Gastrocnemius medialis (tissue), 4 donors: ENCODE results near the gene NSUN5. TPM values are rescaled to one million over a fixed set of nuclear protein-coding genes. Genes with fewer than 3 reads are reported as not detected.
A peak's percentile ranks its signal among the peaks of the same experiment; 100 is the strongest.
"Not testable (repeated sequence)": the region's sequence is repeated elsewhere in the genome, so short reads cannot be mapped to it uniquely, and the experiment has no call there.

Experiments used
- ATAC-seq, 2 donors: fragments of 150-250 bp; one replicate each; pipeline ENCODE4 v1.9.1; 2016
- DNase-seq, 2 donors: peaks; one replicate each; pipeline ENCODE4 v3.0.0-alpha.2; 2019
- H3K27ac ChIP-seq, 4 donors: fragments of 200-600 bp; sonication (generic); 1 replicate in 1 of 4; 2 replicates in 3 of 4; pipeline ENCODE4 v1.5.1; 2016 to 2018; ENCODE audit warnings: mild to moderate bottlenecking in 2 of 4, moderate library complexity in 1 of 4
- H3K27me3 ChIP-seq, 3 donors: fragments of 200-600 bp; sonication (generic) in 2 of 3; 1 replicate in 1 of 3; 2 replicates in 2 of 3; pipeline versions ENCODE4 v1.5.1 to v1.6.0; 2016 to 2019; ENCODE audit warnings: mild to moderate bottlenecking in 1 of 3, moderate library complexity in 1 of 3
- H3K36me3 ChIP-seq, 2 donors: fragments of 200-600 bp; sonication (generic) in 1 of 2; one replicate each; pipeline ENCODE4 v1.5.1; 2017 to 2018
- H3K4me1 ChIP-seq, 2 donors: fragments of 200-600 bp; sonication (generic) in 1 of 2; one replicate each; pipeline ENCODE4 v1.5.1; 2016 to 2017; ENCODE audit warnings: mild to moderate bottlenecking in 2 of 2
- H3K4me3 ChIP-seq, 4 donors: fragments of 200-600 bp; sonication (generic) in 3 of 4; 1 replicate in 1 of 4; 2 replicates in 3 of 4; pipeline ENCODE4 v1.5.1; 2016 to 2019; ENCODE audit warnings: mild to moderate bottlenecking in 2 of 4
- H3K9me3 ChIP-seq, 3 donors: fragments of 200-600 bp; sonication (generic) in 2 of 3; 1 replicate in 1 of 3; 2 replicates in 2 of 3; pipeline ENCODE4 v1.5.1; 2016 to 2019
- in situ Hi-C, 4 donors: fragments of 200-750 bp; cut with MboI; loops; one replicate each; pipeline versions ENCODE4 v1.15.0 to v1.8.0; 2017; ENCODE audit warnings: low sequenced_read_pairs in 4 of 4
- intact Hi-C: fragments of 100-400 bp; cut with DNase I; formaldehyde crosslinking; loops from one replicate; pipeline ENCODE4 v1.15.1; 2023; ENCODE audit warnings: low total_unique reads
- total RNA-seq, 4 donors: library from RNA; depleted of rRNA; stranded (reverse); fragments of >200 nt; gene quantifications; one replicate each; pipeline versions ENCODE4 v1.1.0 to v1.2.3, GENCODE V29; 2016

The NSUN5 gene
- total RNA-seq, 4 donors from 2014 or later, result 35.2 to 48.3 (median 38.9) TPM

DNA sequence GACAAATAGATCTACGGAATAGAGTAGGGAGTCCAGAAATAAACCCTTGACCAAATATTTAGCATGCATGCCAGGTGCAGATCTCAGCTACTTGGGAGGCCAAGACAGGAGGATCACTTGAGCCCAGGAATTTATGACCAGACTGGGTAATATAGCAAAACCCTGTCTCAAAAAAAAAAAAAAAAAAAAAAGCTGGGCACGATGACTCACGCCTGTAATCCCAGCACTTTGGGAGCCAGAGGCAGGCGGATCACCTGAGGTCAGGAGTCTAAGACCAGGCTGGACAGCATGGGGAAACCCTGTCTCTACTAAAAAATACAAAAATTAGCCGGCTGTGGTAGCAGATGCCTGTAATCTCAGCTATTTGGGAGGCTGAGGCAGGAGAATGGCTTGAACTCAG lies 31.4 kb downstream of the NSUN5 start:
- in situ Hi-C loops, result not testable (repeated sequence)
- ATAC-seq, result peak in 1 of 2 donors; percentile 41

DNA sequence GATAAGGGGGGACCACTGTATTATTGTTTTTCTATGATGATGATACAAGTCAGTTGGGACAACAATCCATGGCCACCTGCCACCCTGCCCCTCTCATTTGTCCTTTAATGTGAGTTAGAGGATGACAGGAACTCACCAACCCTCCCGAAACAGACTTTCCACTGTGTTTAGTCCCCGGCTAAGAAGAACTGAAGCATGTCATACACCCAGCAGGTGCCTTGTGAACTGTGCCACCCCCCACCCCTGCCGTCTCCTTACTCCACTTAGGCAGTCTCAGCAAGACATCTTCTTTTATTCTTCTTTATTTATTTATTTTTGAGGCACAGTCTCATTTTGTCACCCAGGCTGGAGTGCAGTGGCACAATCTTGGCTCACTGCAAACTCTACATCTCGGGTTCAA lies 40.8 kb downstream of the NSUN5 start:
- not testable (repeated sequence) for ATAC-seq

More for the DNA sequence above, 31.4 kb downstream of the NSUN5 start:
- H3K36me3 ChIP-seq, intact Hi-C loops, H3K4me3 ChIP-seq, H3K9me3 ChIP-seq, H3K4me1 ChIP-seq, H3K27ac ChIP-seq, H3K27me3 ChIP-seq, DNase-seq: not testable (repeated sequence)

DNA sequence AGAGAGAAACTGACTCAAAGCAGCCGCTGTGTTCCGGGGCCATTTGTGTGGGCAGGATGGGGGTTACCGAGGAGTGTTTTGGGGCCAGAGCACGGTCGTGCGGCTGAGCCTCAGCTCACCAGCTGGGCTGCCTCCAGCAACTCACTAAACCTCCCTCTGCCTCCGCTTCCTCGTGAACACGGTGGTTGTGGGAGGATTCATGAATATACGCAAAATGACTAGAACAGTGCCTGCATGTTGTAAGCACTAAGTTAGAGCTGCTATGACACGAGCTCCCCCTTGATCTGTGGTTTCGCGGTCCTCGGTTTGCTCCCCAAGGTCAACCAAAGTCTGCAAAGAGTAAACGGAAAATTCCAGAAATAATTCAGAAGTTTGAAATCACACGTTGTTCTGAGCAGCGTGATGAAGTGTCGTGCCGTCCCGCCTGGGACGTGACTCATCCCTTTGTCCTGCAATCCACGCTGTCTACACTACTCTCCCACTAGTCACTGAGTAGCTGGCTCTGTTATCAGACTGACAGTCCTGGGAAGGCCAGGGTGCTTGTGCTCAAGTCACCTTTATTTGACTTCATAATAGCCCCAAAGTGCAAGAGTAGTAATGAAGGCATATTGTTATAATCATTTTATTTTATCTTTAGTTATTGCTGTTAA lies 41.8 kb downstream of the NSUN5 start:
- H3K9me3 ChIP-seq, H3K27me3 ChIP-seq, H3K4me3 ChIP-seq, H3K4me1 ChIP-seq, H3K27ac ChIP-seq, in situ Hi-C loops, H3K36me3 ChIP-seq, intact Hi-C loops, DNase-seq: not testable (repeated sequence)
- ATAC-seq, result peak; percentile 74 to 79

More for the DNA sequence above, 40.8 kb downstream of the NSUN5 start:
- DNase-seq, H3K9me3 ChIP-seq, H3K4me3 ChIP-seq, H3K27me3 ChIP-seq, H3K4me1 ChIP-seq, H3K36me3 ChIP-seq, in situ Hi-C loops, H3K27ac ChIP-seq, intact Hi-C loops: not testable (repeated sequence)

DNA sequence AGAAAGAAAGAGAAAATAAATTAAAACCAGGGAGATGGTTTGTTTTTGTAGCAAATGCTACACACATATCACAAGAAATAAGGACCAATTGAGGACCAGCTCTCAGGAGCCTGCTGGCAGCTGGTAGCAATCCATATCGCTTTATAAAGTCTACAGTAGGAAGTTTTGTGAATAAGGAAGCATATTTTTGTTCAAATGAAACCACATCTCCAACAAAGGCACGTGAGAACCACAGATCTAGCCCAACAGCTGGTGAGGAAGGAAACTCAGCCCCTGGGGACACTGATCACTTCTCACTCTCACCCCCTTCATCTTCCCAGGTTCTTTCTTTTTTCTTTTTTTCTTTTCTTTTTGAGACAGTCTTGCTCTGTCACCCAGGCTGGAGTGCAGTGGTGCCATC lies 46.2 kb downstream of the NSUN5 start:
- peak in 1 of 2 donors; percentile 21 for ATAC-seq
- H3K4me3 ChIP-seq, H3K9me3 ChIP-seq, H3K27me3 ChIP-seq, intact Hi-C loops, H3K4me1 ChIP-seq, H3K36me3 ChIP-seq, H3K27ac ChIP-seq, in situ Hi-C loops, DNase-seq: not testable (repeated sequence)

Other genes with a start within 250 kb of the NSUN5 start
- gene SPDYE9, start 222.8 kb downstream of the NSUN5 start, total RNA-seq, result not detected
- under 1 TPM in 1 of 4 donors, not detected in 3; 0.41 TPM for gene TRIM50, start 19.3 kb upstream of the NSUN5 start, total RNA-seq
- not detected for gene FKBP6, start 19.3 kb upstream of the NSUN5 start, total RNA-seq
- gene FZD9, start 125.0 kb upstream of the NSUN5 start, total RNA-seq, result 10 to 100 TPM in 3 of 4 donors, 1 to 10 TPM in 1; 9.1 to 22.0 (median 11.7) TPM
- gene BAZ1B, start 213.5 kb upstream of the NSUN5 start, total RNA-seq, result 10 to 100 TPM; 31.2 to 47.0 (median 42.0) TPM
- gene BCL7B, start 248.9 kb upstream of the NSUN5 start, total RNA-seq, result 100 to 1,000 TPM; 107 to 166 (median 119) TPM